Globus pallidus (tissue), 1 donor: ENCODE data around the gene MFRP.

Experiments
- DNase-seq: peaks from one replicate; pipeline ENCODE4 v3.0.0-alpha.2; 2015; ENCODE audit warnings: low spot score

Gene MFRP

GRCh38 chr11:119373059-119373920, 26.8 kb upstream of the MFRP start:
- DNase-seq, result no peak

DNA sequence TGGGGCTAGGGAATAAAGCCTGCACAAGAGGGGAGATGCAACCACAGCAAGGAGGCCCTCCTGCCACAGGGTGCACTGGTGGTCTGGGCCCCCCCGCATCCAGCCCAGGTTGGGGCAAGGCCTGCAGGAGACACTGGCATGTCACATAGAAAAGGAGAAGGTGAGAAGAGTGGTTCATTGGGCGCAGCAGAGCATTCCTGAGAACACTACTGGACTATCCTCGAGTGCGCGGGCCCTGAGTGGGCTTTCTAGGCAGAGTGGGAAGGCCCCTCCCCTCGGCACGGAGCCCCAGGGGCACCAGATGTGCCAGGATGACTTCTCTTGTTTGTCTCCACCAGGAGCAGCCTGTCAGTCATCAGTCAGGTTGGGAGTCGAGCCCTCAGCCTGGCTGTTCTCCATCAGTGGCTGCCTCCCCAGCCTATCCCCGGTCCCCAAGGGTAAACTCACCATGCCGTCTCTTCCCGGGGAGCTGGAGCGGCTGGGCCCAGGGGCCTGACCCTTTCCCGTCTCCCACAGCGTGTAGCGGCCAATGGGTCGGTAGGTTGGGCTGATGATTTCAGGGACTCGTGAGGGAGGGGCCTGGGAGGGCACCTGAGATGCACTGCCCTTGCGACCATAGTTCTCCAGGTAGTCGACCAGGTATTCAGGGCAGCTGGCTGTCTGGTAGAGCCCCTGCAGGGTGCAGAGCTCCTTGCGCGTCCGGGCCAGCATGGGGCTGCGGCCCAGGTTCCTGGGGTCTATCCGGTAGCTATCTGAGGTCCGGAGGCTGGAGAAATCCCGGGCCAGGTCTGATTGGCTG, 26.0 kb upstream of the MFRP start:
- no peak for DNase-seq

GRCh38 chr11:119371778-119372182, 25.3 kb upstream of the MFRP start:
- peak; percentile 79 for DNase-seq

DNA sequence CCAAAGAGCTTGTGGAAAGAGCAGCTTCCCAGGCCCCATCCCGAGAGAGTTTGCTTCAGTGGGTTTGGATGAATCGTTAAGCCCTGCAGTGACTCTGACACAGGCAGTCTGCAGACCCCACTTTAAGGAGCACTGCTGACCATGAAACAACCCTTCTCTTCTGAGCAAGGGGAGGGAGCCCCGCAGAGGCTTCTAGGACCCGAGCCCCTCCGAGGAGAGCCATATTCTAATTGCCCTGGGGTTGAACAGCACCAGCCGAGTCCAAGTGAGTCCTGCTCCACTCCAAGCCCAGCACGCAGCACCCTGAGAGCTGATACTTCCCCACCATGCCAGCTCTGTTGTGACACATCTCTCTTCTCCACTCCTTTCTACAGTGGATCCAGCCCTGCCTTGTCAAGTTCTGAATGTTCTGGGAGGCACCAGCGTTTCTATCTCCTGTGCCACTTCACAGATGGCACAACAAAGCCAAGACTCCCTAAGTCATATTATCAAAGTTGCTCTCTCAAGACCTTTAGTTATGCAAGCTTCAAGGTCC, 24.6 kb upstream of the MFRP start:
- no peak for DNase-seq

GRCh38 chr11:119370486-119371046, 24.1 kb upstream of the MFRP start:
- no peak for DNase-seq

GRCh38 chr11:119369132-119369925, 22.8 kb upstream of the MFRP start:
- DNase-seq, result no peak

- DNase-seq, result no peak
Observed at GRCh38 chr11:119368121-119369034, 21.9 kb upstream of the MFRP start.

DNA sequence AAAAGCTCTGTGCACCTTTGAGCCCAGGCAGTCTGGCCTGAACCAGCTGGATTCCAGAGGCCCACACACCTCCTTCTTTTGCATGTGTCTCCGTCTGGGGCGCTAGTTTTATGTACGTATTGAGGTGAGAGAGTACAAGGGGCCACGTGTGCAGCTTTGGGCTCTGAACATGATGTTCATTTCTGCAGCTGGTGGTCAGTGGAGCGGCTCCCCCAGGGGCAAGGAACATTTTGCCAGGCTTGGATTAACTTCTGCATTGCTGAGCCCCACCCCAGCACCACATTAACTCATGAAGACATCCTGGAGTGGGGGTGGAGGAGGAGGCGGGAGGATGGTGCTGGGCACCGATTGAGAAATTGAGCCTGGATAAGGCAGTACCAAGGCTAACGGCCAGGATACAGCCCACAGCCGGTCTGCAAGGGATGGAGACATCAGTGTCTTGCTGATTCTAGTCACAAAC, 21.2 kb upstream of the MFRP start:
- DNase-seq, result no peak

DNA sequence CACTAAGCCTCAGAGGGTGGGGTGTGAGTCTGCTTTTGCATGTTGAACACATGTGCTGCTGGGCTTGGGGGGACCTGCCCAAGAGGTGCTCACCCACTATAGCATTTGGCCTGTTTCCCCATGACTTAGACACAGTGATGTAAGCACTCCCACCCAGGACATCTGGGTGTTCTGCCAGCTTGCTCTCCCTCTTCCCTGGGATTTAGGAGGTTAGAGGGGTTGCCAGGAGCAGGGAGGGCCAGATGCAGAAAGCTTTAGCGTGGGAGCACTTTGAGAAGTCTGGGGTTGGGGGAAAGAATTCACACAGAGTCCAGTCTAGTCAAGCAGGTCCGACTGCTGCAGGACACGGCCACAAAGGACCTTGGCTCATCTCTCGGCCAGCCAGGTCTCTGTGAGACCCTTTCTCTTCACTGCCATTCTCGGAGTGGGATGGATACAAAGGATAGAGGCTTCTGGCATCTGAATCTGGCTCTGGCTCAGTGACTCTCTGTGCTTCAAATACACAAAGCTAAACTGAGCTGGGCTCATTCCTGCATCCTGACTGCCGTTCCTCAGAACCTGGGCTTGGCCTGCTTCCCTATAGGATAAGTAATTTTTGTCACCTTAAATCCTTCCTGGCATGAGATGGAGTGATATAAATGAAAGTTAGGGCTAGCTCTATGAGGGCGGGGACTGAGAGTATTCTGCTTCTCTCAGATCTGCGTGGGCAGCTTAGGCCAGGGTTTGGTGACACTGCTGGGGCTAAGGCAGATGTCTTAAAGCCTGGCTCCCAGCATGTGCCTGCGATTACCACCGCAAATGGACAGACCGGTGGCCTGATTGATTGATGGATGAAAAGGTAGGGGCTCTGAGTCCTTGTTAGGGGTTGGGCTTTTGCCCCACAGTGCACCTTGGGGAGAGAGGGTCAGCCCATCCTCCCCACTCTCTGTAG, 20.4 kb upstream of the MFRP start:
- no peak for DNase-seq

DNA sequence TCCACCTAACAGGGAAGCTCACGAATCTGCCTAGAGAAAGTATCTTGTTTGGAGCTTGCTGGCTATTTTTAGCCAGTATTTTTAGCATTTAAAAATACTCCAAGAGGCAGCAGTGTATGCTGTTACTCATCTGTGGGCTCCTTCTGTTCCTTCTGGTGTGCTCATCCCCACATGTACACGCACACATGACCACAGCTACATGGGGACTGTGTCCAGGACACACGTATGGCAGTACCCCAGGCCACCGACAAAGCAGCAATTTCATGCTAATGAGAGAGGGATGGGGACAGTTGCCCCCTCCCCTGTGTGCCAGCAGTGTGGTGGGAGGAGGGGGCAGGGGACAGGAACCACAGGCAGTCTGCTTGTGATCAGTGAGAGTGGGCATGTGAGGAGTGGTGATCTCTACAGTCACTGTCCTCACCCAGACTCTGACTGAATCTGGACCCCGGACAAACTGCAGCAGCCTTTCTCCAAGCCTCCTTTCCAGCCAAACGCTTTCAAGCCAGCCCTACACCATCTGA, 18.6 kb upstream of the MFRP start:
- no peak for DNase-seq

GRCh38 chr11:119363851-119364590, 17.5 kb upstream of the MFRP start:
- DNase-seq, result no peak

GRCh38 chr11:119363081-119363850, 16.8 kb upstream of the MFRP start:
- DNase-seq, result no peak

GRCh38 chr11:119362741-119363080, 16.2 kb upstream of the MFRP start:
- DNase-seq, result no peak

DNA sequence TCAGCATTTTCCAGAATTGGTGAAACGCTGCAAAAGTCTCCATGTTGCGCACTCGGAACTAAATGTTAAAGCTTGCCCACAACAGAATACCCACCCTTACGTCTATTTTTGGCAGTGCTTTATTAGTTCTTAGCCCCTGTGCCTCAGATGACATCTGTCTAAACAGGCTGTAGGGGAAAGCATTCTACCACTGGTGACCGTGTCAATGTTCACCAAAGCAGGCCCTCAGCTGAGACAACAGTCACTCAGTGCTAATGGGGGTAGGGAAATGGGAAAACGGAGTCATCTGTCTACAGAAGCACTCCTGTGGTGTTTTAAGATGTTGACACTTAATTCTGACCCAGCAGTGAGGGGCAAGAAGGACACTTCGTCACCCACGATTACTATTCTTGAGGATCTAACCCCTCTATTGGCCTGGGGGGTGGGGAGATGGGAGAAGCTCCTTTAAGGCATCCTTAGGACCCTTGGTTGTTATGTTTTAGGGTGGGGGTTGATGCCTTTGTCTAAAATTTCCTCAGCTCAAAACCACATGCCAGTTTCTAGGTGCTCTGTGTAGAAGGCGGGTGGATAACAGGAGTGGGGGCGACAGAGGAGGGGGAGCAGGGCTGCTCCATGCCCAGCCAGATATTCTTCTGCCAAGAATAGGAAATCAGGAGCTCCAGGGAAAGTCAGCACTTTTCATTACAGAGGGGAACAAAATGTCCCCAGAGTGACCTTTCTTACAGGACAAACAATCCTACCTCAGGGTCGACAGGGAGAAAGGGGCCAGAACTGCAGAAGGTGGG, 15.6 kb upstream of the MFRP start:
- no peak for DNase-seq

- DNase-seq, result no peak
Observed at GRCh38 chr11:119361056-119361787, 14.7 kb upstream of the MFRP start.
